Tongue (tissue), 2 donors: ENCODE measurements around the gene RPF1. TPM values are rescaled to one million over a fixed set of nuclear protein-coding genes. Genes with fewer than 3 reads are reported as not detected.
"Not testable (repeated sequence)": the region's sequence is repeated elsewhere in the genome, so short reads cannot be mapped to it uniquely, and the experiment has no call there.

Source experiments
- DNase-seq: peaks from one replicate; pipeline ENCODE4 v3.0.0-alpha.2; 2015
- total RNA-seq: library from RNA; depleted of rRNA; stranded (reverse); fragments of >200 nt; gene quantifications from one replicate; pipeline ENCODE4 v1.2.3, GENCODE V29; 2014

The RPF1 gene
- total RNA-seq, 1 donor from 2014 or later: 27.9 TPM

DNA sequence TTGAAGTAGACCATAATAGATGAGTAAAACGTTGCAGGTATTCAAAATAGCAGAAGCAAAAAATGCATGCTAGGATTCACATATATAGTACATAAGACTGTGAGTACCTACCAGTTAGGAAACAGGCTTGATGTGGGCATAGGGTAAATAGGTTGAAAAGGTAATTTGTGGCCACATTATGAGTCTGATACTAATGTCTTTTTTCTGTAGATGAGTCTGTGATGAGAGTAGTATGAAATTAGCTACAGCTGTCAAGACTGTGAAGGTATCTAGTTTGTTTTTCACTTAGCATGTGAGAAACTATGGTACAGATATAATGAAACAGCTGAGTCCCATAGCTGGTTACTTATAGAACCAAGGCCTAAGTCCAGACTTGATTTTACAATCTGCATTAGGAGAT, 14.7 kb downstream of the RPF1 start:
- no peak for DNase-seq

DNA sequence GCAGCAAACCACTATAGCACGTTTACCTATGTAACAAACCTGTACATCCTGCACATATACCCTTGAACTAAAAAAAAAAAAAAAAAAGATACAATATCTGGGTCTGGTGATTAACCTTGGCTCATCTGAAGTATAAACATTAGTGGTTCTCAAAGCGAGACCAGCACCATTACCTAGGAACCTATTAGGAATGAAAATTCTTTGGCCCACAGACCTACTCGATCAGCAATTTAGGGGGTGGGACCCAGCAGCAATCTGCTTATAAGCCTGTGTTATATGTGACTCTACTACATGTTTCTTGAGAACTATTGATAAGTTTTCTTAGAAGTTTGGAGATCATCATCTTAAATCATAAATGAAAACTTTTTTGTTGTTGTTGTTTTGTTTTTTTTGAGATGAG, 17.4 kb downstream of the RPF1 start:
- DNase-seq: no peak

DNA sequence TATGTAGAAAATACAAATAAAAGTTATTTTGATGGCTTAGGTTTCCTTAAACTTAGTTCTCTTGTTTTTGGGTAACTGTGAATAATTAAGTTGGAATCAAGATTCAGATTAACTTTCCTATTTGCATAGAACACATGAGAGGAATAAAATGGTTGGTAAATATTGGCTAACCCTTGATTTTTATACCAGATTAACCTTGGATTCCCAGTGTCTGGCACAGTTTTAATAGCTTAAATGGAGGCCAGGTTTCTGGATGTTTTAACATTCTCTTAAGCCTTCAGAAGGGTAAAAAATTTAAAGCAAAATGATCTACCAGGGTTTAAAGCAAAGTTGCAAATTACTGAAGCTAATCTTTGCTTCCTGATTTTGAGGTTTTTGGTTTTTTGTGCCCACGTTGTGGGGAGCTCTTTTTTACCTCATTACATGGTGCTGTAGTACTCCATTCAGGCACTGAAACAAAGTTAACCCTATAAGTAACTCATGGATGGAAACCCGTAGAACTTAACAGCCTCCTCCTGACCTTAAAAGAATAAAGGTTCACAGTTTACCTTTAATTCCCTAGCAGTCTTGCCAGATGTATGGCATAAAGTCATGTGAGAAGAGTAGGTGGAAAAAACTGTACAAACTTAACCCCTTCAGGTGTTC, 18.7 kb downstream of the RPF1 start:
- DNase-seq: no peak

DNA sequence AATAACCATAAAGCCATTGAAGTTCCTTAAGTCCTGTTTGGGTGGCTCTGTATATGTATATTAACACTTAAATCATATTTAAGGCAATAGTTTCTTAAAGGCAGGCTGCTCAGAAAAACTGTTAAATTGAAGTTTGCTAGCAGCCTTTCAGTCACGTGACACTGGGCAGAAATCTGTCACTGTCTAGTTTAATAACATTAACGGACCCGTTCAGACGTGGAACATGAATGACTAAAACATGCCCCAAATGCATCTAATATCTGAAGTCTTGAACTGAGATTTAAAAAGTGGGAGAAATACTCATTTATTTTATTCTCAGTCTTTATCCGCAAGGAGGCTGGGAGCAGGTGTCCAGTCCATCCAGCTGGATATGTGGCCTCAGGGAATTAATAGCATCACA, 23.9 kb downstream of the RPF1 start:
- no peak for DNase-seq

DNA sequence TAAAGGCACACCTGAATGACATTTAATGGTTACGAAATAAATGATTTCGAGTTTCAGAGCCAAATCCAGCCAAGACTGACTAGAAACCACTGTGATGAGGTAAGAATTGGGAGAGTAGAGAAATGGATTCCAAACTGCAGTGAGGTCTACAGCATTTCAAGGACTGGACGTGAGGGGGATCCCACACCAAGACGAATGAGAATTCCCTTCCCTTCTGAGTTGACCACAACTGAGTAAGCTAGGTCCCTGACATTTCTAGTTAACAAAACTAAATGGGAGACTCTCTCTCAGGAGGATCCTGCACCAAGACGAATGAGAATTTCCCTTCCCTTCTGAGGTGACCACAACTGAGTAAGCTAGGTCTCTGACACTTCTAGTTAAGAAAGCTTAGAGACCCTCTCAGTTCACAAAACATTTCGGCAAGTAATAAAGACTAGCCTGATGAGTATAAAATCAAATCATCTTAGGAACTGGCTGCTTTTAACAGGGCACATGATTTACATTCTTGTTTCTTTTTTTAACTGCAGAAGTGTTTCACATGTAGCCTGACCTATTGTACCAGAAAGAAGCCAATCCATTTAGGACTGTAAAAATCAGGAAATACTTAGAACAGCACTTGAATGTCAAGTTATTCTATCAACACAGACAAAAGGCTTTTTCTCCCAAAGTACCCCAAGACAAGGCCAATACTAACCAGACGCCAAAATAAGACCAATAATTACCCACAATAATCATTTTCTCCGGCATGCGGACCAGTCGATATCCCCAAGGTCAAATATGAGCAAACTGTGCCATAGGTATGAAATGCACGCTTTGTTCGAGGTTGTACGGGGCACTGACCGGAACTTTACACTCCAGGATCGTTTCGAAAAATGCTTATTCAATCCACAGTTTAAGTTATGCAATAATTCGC, 25.8 kb downstream of the RPF1 start:
- DNase-seq: peak; percentile 39

DNA sequence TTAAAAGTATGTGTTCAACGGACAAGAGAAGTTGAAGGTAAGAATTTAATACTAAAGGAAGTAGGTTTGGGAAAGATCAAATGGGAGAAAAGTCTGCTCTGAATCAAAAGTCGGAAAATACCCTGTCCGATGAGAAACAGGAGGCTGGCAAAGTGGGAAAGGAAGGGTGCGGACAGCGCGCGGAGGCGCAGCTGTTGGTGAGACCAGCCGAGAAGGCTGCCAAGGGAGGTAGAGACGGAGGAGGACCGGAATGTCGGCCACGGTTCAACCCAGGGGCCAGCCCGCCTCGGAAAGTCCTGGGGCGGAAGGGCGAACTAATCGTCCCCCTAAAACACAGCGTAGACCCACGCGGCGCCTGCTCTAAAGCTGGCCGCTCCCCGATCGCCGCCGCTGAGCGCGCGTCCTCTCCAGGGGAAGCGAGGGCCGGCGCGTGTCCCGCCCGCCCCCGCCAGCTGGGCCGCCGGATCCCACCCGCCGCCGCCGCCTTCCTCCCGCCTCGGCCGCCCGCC, 26.5 kb downstream of the RPF1 start:
- DNase-seq: peak; percentile 85

DNA sequence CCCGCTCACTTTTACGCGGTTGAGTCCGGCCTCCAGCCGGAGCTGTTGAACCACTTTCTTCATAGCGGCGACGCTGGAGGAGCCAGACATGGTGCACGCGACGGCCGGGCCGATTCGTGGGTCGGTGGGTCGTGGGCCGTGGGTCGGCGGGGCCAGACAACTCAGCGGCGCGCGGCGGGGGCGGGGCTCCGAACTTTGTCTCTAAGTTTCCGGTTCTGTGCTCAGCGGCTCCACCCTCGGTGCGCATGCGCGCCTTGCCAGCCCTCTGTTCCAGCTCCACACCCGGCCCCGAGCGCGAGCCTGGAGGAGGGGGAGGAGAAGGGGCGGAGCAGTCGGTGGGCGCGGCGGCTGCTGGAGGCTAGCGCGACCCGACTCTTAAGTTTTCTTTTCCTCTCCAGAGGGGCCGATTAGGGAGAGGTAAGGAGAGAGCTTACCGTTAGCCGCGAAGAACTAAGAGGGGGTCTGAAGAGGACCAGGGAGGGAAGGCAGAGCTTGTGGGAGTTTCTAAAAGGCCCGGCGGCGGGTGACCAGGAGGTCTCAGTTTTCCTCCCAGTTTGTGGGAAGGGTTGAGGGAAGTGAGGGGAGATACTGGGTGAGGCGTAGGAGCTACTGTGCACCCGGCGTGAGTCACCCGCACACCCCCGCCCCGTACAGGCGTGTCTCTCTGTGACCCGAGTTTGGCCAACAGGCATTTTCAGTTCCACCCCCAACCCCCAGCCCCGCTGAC, 27.1 kb downstream of the RPF1 start, which contains the start of the genes GNG5 and SPATA1:
Gene GNG5, minus strand, starts transcription at position 580 of the 727 bp plus-strand sequence. Its CDS starts 490 bp downstream, at position 90.
Gene SPATA1, plus strand, starts transcription at position 385 of the 727 bp plus-strand sequence. CDS start 9,974 bp downstream, outside the sequence.
- peak; percentile 100 for DNase-seq

DNA sequence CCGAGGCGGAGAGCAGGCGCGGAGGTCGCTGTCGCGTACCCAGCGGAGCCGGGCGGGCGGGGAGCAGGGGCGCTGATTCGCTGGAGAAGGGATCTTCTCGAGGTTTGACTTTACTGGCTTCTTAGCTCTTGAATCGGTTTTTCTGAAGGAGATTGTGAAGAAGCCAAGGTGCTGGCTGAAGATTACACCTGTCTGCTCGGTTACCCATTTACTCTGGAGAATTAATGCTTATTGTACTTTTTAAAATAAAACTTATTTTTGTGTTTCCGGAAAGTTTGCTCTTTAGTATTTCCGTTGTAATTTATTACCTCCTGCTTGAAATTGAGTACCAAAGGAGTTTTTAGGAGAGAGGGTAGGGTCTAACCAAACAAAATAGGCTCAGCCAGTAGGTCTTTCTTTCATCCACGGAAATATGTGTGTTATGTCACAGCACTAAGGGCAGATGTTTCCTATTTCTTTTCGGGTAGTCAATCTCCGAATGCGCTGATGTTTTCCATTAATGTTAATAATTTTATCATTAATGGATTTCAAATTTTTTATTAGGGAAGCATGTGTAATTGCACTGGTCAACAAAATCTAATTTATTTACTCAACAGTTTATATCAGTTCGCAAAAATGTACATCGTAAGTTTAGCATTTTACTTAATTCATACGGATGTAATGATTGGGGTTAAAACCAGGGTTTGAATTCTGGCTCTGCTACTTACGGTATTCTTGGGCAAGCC, 27.8 kb downstream of the RPF1 start:
- DNase-seq: no peak

DNA sequence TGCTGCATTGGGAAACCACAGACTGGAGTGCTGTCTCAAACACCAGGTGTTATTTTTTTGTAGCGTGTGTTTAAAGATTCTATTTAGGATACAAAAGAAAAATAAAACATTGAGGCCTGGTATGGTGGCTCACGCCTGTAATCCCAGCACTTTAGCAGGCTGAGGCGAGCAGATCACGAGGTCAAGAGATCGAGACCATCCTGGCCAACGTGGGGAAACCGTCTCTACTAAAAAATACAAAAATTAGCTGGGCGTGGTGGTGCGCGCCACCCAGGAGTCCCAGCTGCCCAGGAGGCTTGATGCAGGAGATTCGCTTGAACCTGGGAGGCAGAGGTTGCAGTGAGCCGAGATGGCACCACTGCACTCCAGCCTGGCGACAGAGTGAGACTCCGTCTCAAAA, 28.8 kb downstream of the RPF1 start:
- DNase-seq: not testable (repeated sequence)

DNA sequence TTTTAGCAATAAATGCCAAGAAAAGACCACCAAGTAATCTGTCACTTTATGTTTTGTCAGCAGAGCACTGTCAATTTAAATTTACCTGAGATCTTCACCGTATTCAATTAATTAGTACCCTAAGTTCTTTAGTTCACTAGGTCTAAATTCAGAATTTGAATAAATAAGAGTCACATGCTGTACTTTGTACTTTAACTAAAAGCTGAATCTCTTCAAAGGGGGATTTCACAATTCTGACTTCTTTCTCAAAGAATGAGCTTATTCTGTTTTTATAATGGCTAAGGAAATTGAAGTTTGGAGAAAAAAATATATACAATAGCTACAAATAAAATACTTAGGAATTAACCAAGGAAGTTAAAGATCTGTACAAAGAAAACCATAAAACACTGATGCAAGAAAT, 29.4 kb downstream of the RPF1 start:
- DNase-seq: no peak

DNA sequence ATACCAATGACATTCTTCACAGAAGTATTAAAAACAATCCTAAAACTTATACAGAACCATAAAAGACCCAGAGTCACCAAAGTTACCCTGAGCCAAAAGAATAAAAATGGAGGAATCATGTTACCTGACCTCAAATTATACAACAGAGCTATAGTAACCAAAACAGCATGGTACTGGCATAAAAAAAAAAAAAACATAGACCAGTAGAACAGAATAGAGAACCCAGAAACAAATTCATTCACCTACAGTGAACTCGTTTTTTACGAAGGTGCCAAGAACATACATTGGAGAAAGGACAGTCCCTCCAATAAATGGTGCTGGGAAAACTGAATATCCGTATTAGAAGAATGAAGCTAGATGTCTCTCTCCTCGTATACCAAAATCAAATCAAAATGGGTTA, 30.0 kb downstream of the RPF1 start:
- no peak for DNase-seq

DNA sequence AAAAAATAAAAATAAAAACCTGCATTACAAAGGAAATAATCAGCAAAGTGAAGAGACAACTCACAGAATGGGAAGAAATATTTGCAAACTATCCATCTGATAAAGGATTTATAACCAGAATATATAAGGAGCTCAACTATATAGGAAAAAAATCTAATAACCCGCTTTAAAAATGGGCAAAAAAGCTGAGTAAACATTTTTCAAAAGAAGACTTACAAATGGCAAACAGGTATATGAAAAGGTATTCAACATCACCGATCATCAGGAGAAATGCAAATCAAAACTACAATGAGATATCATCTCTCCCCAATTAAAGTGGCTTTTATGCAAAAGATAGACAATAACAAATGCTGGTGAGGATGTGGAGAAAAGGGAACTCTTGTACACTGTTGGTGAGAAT, 31.1 kb downstream of the RPF1 start:
- no peak for DNase-seq

DNA sequence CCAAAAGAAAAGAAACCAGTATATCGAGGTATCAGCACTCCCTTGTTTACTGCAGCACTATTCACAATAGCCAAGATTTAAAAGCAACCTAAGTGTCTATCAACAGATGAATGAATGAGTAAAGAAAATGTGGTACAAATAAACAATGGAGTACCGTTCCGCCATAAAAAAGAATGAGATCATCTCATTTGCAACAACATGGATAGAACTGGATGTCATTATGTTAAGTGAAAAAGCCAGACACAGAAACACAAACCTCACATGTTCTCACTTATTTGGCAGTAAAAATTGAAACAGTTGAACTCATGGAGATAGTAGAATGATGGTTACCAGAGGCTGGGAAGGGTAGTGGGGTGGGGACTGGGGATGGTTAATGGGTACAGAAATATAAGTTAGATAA, 31.6 kb downstream of the RPF1 start:
- DNase-seq: no peak

DNA sequence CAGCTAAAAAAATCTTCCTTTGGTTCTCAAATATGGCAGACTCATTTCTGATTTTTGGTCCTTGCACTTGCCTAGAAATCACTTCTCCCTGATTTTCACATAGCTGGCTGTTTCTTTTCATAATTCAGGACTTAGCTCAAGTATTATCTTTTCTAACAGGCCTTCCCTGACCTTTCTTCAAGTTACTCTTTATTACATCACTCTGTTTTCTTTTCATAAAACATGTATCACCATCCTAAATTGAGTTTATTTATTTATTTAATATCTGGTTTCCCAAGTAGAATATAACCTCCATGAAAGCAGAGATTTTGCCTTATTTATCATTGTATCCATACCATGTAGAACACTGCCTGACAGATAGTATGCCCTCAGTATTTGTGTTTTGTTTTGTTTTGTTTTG, 45.5 kb downstream of the RPF1 start:
- DNase-seq: no peak

DNA sequence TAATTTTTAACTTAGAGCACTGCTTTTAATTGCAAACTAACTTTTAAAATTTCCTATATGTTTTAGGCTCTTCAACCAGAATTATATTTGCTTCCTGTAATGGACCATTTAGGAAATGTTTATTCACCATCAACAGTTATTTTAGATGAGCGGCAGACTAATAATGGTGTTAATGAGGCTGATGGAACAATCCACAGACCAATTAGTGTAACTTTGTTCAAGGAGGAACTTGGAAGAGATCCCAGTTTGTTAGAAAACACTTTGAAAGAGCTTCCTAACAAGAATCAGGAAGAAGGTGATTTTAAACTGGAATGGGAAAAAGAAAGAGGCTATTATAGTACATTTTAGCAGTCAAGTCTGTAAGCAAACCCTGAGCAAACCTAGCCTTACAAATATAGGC, 46.7 kb downstream of the RPF1 start:
- no peak for DNase-seq

DNA sequence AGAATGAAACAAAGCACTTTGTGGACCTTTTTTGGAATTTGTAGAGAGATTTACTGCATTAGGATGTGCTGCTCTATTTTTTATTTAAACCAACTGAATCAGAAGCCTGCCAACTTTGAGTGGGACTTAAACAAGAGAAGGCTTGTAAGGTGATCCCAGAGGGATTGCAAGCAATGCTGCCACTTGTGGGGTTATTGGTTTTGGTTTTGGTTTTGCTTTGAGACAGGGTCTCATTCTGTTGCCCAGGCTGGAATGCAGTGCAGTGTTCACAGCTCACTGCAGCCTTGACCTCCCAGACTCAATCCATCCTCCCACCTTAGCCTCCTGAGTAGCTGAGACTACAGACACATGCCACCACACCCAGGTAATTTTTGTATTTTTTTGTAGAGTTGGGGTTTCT, 59.5 kb downstream of the RPF1 start:
- no peak for DNase-seq

DNA sequence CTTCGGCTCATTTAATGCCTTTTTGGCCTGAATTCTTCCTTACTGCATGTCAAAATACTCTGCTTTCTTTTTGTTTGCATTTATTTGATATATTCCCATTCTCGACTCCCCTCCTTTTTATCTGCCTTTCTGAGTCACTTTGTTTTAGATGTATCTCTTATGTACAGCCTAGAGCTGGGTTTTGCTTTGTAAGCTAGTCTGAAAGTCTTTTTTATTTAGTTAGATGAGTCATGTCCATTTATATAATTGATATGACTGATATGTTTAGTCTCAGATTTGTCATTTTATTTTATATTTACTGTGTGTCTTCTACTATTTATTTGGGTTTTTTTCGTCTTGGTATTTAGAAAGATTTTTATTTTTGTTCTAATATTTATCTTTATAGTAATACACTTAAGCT, 60.9 kb downstream of the RPF1 start:
- DNase-seq: no peak

DNA sequence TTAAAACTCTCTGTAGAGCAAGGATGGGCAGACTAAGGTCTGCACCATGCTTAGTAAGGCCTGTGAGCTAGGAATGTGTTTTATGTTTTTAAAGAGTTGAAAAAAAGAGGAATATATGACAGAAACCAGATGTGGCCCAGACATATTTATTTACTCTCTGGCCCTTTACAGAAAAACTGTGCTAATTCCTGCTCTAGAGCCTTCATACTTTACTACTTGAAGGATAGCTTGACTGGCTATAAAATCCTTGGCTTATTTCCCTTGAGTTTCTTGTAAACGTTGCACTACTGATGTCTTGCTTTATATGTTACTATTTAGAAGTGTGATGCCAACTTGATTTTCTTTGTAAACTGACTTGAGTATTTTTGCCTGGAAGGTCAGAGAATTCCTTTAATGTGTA, 61.7 kb downstream of the RPF1 start:
- DNase-seq: no peak

DNA sequence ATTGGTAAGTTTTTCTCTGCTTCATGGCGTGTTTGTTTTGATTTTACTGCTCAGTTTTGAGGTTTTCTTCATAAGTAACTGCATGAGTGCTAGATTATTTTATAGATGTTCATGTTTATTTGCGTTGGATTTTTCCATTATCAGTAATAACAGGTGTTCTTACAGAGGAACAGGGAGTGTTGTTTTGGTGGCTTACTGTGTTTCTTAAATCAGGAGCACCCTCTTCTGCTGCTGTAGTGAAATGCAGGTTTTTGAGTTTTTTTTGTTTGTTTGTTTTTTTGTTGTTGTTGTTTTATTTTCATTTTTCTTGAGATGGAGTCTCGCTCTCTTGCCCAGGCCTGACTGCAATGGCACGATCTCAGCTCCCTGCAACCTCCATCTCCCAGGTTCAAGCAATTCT, 62.6 kb downstream of the RPF1 start:
- no peak for DNase-seq
